ENCODE data around the gene IQCH.

DNA sequence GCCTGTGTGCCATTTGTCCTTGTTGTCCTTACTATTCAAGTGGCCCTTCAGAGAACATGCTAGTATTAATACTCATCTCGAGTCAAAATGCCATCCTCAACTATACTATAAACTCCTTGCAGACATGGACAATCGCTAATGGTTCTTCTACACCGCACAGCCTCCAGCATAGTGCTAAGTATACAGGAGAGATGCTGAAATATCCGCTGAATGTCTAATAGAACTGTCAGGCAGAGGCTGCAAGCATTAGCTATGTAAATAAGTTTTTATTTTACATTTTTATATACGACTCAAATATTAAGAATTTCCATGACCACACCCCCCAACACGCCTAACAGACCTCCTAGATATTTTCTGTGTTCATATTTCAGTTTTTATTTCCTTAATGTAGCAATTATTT lies 39.5 kb upstream of the IQCH start:
- TF ChIP-seq CTCF (conservative IDR thresholded peaks at IDR 0.05; ENCODE audit: low read depth, low read length) (no peak), EZH2phosphoT487 (IDR thresholded peaks at IDR 0.05; ENCODE audit: borderline replicate concordance, low read length) (no peak), EZH2 (IDR thresholded peaks at IDR 0.05; ENCODE audit: low read length, unreplicated experiment) (no peak)

Data from PC-3 (cell line).